HEK293T (cell line): Measurements from ENCODE around the gene FILIP1L.
A peak's percentile ranks its signal among the peaks of the same experiment; 100 is the strongest.

ENCODE experiments used
- CTCF ChIA-PET: fragments of 350-600 bp; formaldehyde crosslinking; extraction: SDS; loops from one replicate; lab custom pipeline; 2021; ENCODE audit warnings: antibody characterized with exemption, inconsistent platforms; lab: Yijun Ruan, JAX
- POLR2A ChIA-PET: fragments of 350-600 bp; formaldehyde crosslinking; extraction: SDS; loops from one replicate; lab custom pipeline; 2020; ENCODE audit warnings: antibody characterized with exemption, inconsistent platforms; lab: Yijun Ruan, JAX
- DNase-seq: peaks from one replicate; pipeline ENCODE4 v3.0.0; 2012; ENCODE audit warnings: mixed read lengths; ENCODE audit errors: extremely low spot score
- ARNT ChIP-seq: fragments of 450-650 bp; IDR thresholded peaks from 2 replicates; pipeline ENCODE4 v1.6.1; 2017; ENCODE audit warnings: mild to moderate bottlenecking
- BHLHE40 ChIP-seq: fragments of 450-650 bp; IDR thresholded peaks from 2 replicates; pipeline ENCODE4 v1.6.1; 2016; ENCODE audit warnings: mild to moderate bottlenecking, moderate library complexity, borderline replicate concordance
- CTBP1 ChIP-seq: fragments of 450-650 bp; IDR thresholded peaks from 2 replicates; pipeline ENCODE4 v1.6.1; 2016; ENCODE audit warnings: borderline replicate concordance
- ELF4 ChIP-seq: fragments of 450-650 bp; IDR thresholded peaks from 2 replicates; pipeline ENCODE4 v1.6.1; 2017; ENCODE audit warnings: antibody characterized with exemption
- FOXA1 ChIP-seq: fragments of 450-650 bp; IDR thresholded peaks from 2 replicates; pipeline ENCODE4 v1.6.1; 2016; ENCODE audit warnings: mild to moderate bottlenecking
- FOXK2 ChIP-seq: fragments of 450-650 bp; IDR thresholded peaks from 2 replicates; pipeline ENCODE4 v1.6.1; 2016; ENCODE audit warnings: mild to moderate bottlenecking
- FOXM1 ChIP-seq: fragments of 450-650 bp; IDR thresholded peaks from 2 replicates; pipeline ENCODE4 v1.6.1; 2017; ENCODE audit warnings: mild to moderate bottlenecking, borderline replicate concordance
- HDGF ChIP-seq: fragments of 450-650 bp; IDR thresholded peaks from 2 replicates; pipeline ENCODE4 v1.6.1; 2017; ENCODE audit warnings: antibody characterized with exemption, borderline replicate concordance
- L3MBTL2 ChIP-seq: fragments of 450-650 bp; conservative IDR thresholded peaks from 2 replicates; pipeline ENCODE4 v1.6.1; 2016; ENCODE audit warnings: mild to moderate bottlenecking
- LEF1 ChIP-seq: fragments of 450-650 bp; IDR thresholded peaks from 2 replicates; pipeline ENCODE4 v1.6.1; 2017; ENCODE audit warnings: mild to moderate bottlenecking, borderline replicate concordance
- NFRKB ChIP-seq: fragments of 450-650 bp; IDR thresholded peaks from 2 replicates; pipeline ENCODE4 v1.6.1; 2016; ENCODE audit warnings: mild to moderate bottlenecking, moderate library complexity
- SP1 ChIP-seq: fragments of 450-650 bp; IDR thresholded peaks from 2 replicates; pipeline ENCODE4 v1.6.1; 2017
- SUZ12 ChIP-seq: fragments of 450-650 bp; IDR thresholded peaks from 2 replicates; pipeline ENCODE4 v1.6.1; 2016; ENCODE audit warnings: mild to moderate bottlenecking
- TARDBP ChIP-seq: fragments of 450-650 bp; IDR thresholded peaks from 2 replicates; pipeline ENCODE4 v1.6.1; 2016
- ZNF384 ChIP-seq: fragments of 450-650 bp; IDR thresholded peaks from 2 replicates; pipeline ENCODE4 v1.6.1; 2016
- TF ChIP-seq, protein P1 (sequence below): fragments of 450-650 bp; IDR thresholded peaks from 2 replicates; pipeline ENCODE4 v1.6.1; 2016

FILIP1L gene

DNA sequence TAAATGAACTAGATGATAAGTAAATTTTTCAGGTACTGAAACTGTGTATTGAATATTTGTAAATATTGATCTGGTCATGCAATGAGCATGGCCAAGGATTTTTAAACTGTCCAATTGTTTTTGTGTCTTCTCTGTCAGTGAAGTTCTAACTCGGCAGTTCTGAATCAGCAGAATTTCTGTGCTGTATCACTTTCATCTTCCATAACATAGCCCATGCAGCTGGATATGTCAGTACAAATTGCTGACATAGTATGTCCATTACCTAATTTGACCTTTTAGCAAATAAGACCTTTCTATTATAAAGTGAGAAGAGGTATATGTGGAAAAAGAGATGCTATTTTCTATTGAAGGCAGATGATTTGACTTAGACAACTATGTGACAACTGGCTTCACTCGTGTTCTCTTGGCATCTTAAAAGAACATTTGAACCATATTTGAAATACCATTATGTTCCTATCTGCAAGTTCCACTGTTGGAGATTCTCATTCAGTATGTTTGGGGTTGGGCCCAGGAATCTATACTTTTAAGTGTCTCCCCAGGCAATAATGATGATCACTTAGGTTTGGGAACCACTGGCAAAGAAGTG is 206.2 kb downstream of the FILIP1L start:
- ChIA-PET CTCF (no interaction called here), POLR2A (no interaction called here)
- TF ChIP-seq, protein P1, sequence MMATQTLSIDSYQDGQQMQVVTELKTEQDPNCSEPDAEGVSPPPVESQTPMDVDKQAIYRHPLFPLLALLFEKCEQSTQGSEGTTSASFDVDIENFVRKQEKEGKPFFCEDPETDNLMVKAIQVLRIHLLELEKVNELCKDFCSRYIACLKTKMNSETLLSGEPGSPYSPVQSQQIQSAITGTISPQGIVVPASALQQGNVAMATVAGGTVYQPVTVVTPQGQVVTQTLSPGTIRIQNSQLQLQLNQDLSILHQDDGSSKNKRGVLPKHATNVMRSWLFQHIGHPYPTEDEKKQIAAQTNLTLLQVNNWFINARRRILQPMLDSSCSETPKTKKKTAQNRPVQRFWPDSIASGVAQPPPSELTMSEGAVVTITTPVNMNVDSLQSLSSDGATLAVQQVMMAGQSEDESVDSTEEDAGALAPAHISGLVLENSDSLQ = no peak
- TF ChIP-seq CTBP1 (no peak), L3MBTL2 (no peak), SUZ12 (no peak), SP1 (no peak), FOXA1 (no peak), FOXK2 (no peak), HDGF (no peak), ZNF384 (no peak), LEF1 (no peak), TARDBP (no peak), ELF4 (no peak), FOXM1 (no peak), ARNT (no peak)
- no peak for DNase-seq

DNA sequence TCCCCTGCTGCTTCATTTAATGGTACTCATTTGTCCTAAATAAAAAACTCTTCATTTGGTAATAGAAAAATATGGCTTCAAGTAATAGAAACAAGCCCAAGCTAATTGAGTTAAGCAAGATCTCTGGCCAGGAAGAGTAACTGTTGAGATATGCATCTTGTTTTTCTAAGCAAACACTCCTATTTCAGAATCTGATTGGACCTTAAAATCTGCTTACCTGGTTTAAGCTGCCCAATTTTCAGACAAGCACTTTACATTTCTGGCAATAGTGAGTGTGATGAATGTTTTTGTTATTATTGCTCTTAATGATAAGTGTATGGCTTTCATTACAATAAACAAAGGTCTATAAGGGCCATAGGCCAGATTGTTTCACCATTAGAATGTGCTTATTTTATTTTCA is 210.4 kb downstream of the FILIP1L start:
- DNase-seq = no peak
- no peak for TF ChIP-seq ARNT
- TF ChIP-seq SUZ12 = no peak
- TF ChIP-seq ELF4 = no peak
- no peak for TF ChIP-seq HDGF
- TF ChIP-seq, protein P1 = no peak
- no peak for TF ChIP-seq FOXA1
- TF ChIP-seq LEF1 = no peak
- ChIA-PET POLR2A (no interaction called here), CTCF (interaction anchor here (1.2 kb wide), 1 partner anchor 12 kb away, joined by 4 read pairs; no protein-coding TSS in a partner anchor)

DNA sequence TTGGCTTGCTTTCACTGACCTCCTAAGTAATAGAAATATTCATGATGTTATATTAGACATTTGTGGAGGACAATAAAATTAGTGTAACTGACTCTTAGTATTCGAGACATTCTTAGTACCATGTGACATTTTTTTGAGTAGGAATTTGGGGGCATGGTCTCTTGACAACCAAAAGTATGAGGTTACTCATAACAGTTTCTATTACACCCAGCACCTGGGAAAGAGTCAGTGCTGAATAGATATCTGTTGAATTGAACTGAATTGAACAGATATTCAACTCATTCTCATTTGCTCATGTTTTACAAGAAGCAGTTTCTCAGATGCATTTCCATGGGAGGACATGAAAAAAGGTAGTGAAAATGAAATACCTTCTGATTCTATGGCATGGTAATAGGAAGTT is 212.2 kb downstream of the FILIP1L start:
- DNase-seq = no peak
- CTCF ChIA-PET = interaction anchor here (1.0 kb wide), 1 partner anchor 144 kb away, joined by 3 read pairs; no protein-coding TSS in a partner anchor
- TF ChIP-seq HDGF (no peak), SP1 (no peak), TARDBP (no peak), ELF4 (no peak), BHLHE40 (no peak), NFRKB (no peak), CTBP1 (no peak), ARNT (no peak), FOXM1 (no peak), FOXK2 (no peak), FOXA1 (no peak), L3MBTL2 (no peak), LEF1 (no peak)
- TF ChIP-seq, protein P1 = no peak
- POLR2A ChIA-PET = no interaction called here

DNA sequence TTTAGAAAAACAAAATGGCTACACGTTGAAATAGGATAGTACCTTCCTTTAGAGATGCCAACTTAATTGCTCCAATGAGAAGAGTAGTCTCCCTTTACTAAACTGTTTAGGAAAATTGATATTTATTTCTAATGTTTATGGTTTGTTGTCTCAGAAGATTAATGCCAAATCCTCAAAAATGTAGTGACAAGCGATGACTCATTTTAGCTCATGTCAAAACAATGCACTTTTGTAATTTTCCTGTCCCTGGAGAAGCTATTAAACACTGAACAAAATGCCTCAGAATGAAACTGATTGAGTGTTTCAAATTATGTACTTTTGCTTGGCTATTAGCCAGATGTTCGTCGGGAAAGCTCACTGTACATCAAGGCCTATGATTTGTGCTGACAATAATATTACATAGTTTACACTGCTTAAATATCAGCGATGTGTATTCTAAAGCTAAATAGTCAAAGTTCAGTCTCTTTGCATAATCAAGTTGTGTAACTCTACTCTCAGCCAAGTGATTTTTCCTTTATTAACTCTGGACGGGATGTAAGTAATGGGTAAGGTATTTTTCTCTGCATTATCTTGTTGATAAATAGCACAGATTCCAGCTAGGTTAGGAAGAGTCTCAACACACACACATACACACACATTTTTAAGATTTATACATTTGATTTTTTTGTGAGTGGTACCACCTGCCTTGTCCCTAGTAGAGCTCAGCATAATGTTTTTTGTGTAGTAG is 212.9 kb downstream of the FILIP1L start:
- DNase-seq = no peak
- CTCF ChIA-PET = interaction anchor here (1.0 to 1.2 kb wide), 2 partner anchors 10 to 144 kb away, joined by 3 read pairs; no protein-coding TSS in a partner anchor
- TF ChIP-seq BHLHE40 (no peak), ARNT (no peak), ZNF384 (no peak), LEF1 (no peak)
- TF ChIP-seq, protein P1 = peak; percentile 64
- POLR2A ChIA-PET = no interaction called here

DNA sequence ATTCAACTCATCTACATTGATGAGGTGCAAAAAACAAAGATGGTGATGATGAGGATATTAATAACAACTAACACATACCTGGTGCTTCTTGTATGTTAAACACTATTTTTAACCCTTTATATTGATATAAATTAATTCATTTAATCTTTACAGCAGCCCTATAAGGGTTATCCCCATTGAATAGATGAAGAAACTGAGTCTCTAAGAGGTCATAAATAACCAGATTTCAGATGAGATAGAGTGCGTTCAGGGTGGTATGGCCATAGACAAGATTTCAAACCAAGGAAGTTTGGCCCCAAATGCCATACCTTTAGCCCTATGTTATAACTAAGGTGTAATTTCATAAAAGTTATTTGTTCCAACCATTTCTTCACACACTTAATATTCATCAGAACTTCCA is 214.1 kb downstream of the FILIP1L start:
- no peak for DNase-seq
- ChIA-PET CTCF (no interaction called here), POLR2A (no interaction called here)
- TF ChIP-seq ZNF384 (no peak), ARNT (no peak), CTBP1 (no peak), FOXA1 (no peak)
- TF ChIP-seq, protein P1 = no peak
